ENCODE measurements around the gene MFN2.

Gene MFN2

GRCh38 chr1:11952455-11953109 is 27.7 kb upstream of the MFN2 start:
- no peak for TF ChIP-seq CTCF (IDR thresholded peaks at IDR 0.05; ENCODE audit: extremely low read depth, missing control alignments)
- no peak for DNase-seq (ENCODE audit: low spot score)

- TF ChIP-seq CTCF (IDR thresholded peaks at IDR 0.05; ENCODE audit: extremely low read depth, missing control alignments): no peak
- DNase-seq (ENCODE audit: low spot score): no peak
Observed at GRCh38 chr1:11955221-11955620, 25.0 kb upstream of the MFN2 start.

- no peak for DNase-seq (ENCODE audit: low spot score)
- TF ChIP-seq CTCF (IDR thresholded peaks at IDR 0.05; ENCODE audit: extremely low read depth, missing control alignments): no peak
Observed at GRCh38 chr1:11957398-11957797, 22.8 kb upstream of the MFN2 start.

GRCh38 chr1:11957897-11958296 is 22.3 kb upstream of the MFN2 start:
- DNase-seq (ENCODE audit: low spot score): no peak
- TF ChIP-seq CTCF (IDR thresholded peaks at IDR 0.05; ENCODE audit: extremely low read depth, missing control alignments): no peak

- DNase-seq (ENCODE audit: low spot score): no peak
Observed at GRCh38 chr1:11960276-11960675, 20.0 kb upstream of the MFN2 start.

GRCh38 chr1:11960715-11961114 is 19.5 kb upstream of the MFN2 start:
- no peak for DNase-seq (ENCODE audit: low spot score)
- TF ChIP-seq CTCF (IDR thresholded peaks at IDR 0.05; ENCODE audit: extremely low read depth, missing control alignments): no peak

More at GRCh38 chr1:11960276-11960675, 20.0 kb upstream of the MFN2 start:
- TF ChIP-seq CTCF (IDR thresholded peaks at IDR 0.05; ENCODE audit: extremely low read depth, missing control alignments): no peak

GRCh38 chr1:11961230-11961629 is 19.0 kb upstream of the MFN2 start:
- no peak for DNase-seq (ENCODE audit: low spot score)
- no peak for TF ChIP-seq CTCF (IDR thresholded peaks at IDR 0.05; ENCODE audit: extremely low read depth, missing control alignments)

Measured in GM20000 (cell line).